HEK293T (cell line): ENCODE results near the gene RAD51B.

Experiments used
- FOXM1 ChIP-seq: fragments of 450-650 bp; IDR thresholded peaks from 2 replicates; pipeline ENCODE4 v1.6.1; 2017; ENCODE audit warnings: mild to moderate bottlenecking, borderline replicate concordance
- HDGF ChIP-seq: fragments of 450-650 bp; IDR thresholded peaks from 2 replicates; pipeline ENCODE4 v1.6.1; 2017; ENCODE audit warnings: antibody characterized with exemption, borderline replicate concordance
- TARDBP ChIP-seq: fragments of 450-650 bp; IDR thresholded peaks from 2 replicates; pipeline ENCODE4 v1.6.1; 2016

GRCh38 chr14:68047906-68048305, 228.3 kb downstream of the RAD51B start:
- no peak for TF ChIP-seq FOXM1
- TF ChIP-seq TARDBP: no peak
- no peak for TF ChIP-seq HDGF
